ENCODE data around the gene CCM2.

DNA sequence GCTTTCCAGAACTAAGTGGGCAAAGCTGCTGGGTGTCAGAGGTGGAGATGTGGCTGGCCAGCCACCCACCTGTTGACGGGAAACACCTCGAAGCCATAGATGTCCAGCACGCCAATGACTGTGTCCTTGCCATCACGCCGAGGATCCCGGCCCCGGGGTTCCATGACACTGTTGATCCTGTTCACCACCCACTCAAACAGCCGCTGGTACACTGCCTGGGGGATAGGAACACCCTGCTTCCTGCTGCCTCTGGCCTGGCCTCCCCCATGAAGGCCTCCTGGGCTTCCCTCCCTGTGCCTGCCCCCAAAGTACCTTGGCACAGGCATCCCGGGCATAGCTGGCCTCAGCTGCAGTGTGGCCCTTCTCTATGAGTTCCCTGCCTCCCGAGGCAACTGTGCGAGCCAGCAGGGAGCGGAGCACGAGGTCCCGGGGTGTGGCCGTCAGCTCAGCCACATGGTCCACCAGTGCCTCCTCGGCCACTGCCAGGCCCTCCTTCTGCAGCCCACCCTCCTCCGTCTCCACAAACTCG is 29.4 kb upstream of the CCM2 start:
- TF ChIP-seq, protein P1, sequence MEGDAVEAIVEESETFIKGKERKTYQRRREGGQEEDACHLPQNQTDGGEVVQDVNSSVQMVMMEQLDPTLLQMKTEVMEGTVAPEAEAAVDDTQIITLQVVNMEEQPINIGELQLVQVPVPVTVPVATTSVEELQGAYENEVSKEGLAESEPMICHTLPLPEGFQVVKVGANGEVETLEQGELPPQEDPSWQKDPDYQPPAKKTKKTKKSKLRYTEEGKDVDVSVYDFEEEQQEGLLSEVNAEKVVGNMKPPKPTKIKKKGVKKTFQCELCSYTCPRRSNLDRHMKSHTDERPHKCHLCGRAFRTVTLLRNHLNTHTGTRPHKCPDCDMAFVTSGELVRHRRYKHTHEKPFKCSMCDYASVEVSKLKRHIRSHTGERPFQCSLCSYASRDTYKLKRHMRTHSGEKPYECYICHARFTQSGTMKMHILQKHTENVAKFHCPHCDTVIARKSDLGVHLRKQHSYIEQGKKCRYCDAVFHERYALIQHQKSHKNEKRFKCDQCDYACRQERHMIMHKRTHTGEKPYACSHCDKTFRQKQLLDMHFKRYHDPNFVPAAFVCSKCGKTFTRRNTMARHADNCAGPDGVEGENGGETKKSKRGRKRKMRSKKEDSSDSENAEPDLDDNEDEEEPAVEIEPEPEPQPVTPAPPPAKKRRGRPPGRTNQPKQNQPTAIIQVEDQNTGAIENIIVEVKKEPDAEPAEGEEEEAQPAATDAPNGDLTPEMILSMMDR (IDR thresholded peaks at IDR 0.05) = no peak
- TF ChIP-seq POLR2AphosphoS5 (IDR thresholded peaks at IDR 0.05) = no peak
- TF ChIP-seq POLR2A (IDR thresholded peaks at IDR 0.05) = no peak
